CD4-positive, alpha-beta T cell treated with Interferon alpha-2 for 1 hour (primary cell): Measurements from ENCODE around the gene TTLL9.

ENCODE experiments used
- DNase-seq, 2 donors: peaks; one replicate each; pipeline ENCODE4 v3.0.0-alpha.2; 2020 to 2022

The TTLL9 gene

DNA sequence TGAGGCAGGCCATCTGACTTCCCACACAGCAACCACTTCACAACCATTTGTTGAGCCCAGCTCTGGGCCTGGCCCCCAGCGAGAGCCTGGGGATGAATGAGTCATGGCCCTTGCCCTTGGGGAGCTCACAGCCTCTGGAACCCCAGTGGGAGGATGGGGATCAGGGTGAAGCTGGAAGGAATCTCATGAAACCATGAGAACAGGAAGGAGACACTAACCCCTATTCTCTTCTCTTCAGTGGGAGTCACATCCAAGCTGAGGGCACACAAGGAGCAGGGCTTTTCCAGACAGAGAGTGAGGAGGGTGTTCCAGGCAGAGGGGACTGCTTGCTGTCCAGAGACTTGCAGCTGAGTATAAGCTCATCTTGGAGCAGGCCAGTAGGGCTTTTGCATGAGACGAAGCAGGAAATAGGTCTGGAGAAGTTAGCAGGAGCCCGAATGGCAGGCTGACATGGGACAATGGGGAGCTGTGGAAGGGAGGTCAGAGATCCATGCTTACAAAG, 32.5 kb upstream of the TTLL9 start:
- no peak for DNase-seq

DNA sequence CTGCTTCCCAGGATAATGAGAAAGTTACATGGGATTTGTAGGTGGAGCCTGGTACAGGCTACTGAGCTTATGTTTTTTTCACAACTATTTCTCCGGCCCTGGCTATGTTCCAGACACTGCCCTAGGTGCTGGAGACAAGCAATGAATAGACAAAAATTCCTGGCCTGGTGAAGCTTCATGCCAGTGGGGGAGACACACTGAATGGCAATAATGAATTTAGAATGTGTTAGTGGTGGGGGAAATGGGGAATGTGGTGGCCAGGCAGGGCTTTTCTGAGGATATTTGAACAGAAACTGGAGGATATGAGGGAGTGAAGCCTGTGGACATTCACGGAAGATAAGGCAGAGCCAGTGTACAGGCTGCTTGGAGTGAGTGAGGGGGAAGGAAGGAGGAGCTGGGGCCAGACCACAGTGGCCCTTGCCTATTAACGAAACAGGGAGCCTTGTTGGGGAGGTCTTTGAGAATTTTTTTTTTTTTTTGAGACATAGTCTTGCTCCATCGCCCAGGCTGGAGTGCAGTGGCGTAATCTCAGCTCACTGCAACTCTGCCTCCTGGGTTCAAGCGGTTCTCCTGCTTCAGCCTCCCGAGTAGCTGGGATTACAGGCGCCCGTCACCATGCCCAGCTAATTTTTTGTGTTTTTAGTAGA, 31.7 kb upstream of the TTLL9 start:
- no peak for DNase-seq

DNA sequence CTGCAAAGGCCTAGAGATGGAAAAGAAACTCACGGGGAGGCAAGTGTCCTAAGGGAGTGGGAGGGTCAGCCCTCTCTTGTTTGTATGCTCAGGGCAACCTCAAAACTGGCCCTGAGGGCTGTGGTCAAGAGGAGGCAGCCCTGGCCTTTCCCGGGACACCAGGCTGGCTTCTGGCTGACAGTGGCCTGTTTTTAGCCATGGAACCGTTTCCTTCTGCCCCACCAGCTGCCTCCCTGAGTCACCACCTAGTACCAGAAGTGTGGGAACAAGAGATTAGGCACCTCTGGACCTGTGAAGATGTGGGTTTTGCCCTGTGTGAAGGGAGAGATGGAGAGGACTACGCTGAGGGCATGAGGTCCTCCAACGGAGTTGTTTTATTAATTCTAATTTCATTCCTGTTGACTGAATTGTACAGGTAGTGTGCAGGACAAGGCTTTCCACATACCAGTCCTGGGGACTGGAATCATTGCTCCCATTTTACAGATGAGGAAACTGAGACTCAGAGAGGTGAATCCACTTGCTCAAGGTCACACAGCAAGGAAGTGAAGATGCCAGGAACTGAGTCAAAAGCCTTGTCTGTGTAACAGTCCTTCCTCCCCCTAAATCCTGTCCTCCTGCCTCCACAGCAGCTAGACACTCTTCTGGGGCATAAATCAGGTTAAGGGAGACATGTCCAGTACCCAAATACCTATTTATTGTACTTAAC, 30.5 kb upstream of the TTLL9 start:
- no peak for DNase-seq

DNA sequence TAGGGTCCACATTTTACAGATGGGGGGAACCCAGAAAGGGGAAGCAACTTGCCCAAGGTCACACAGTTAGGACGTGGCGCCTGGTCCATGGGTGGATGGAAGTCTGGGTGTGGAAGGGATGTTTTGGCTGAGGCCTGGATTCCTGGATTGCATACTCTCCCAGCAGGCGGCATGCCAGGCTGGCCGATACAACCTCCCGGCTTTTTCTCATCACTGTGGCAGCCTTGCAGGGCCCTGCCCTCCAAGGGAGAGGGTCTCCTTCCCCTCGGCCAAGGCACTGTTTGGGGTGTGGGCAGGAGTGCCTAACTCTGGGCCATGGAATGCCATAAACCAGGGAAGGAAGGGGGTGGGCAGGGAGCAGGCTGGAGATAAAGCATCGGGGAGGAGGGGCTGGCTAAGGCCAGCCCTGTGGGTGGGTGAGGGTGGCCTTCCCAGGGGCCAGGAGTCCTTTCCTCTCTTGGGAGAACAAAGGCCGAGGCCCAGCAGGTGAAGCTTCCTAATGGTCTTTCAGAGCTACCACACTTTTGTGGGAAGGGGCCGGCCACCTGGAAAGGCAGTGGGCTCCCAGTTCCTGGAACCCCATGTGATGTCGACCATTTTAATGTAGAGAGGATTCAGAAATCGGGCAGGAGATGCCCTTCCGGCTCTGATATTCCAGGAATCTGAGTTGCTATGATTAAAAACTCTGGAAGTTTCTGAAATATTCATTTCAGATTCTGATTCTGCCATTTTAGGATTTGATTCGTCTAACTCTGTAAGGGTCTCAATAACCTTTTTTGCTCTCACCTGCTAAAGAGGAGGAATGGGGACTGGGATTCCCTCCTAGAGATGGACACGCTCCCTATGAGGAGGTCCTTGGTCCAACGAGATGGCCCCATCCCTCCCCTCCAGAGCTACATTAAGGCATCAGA, 29.3 kb upstream of the TTLL9 start:
- DNase-seq = no peak

DNA sequence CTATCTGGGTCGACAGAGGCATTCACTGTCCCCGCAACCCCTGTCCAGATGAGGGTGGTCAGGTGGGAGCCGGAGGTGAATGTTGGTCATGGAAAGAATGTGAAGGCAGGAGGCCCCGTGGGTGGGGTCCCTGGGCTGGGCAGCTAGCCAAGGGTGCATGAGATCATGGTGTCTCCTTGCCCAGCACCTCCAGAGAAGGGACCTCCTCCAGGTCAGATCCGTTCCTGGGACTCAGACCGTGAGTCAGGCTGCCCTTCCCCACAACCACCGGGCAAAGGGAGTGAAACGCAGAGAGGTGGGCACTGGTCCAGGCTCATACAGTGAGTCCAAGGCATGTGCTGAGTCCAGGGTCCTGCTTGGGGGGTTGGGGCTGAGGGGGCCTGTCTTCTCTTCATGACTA, 28.5 kb upstream of the TTLL9 start:
- no peak for DNase-seq

DNA sequence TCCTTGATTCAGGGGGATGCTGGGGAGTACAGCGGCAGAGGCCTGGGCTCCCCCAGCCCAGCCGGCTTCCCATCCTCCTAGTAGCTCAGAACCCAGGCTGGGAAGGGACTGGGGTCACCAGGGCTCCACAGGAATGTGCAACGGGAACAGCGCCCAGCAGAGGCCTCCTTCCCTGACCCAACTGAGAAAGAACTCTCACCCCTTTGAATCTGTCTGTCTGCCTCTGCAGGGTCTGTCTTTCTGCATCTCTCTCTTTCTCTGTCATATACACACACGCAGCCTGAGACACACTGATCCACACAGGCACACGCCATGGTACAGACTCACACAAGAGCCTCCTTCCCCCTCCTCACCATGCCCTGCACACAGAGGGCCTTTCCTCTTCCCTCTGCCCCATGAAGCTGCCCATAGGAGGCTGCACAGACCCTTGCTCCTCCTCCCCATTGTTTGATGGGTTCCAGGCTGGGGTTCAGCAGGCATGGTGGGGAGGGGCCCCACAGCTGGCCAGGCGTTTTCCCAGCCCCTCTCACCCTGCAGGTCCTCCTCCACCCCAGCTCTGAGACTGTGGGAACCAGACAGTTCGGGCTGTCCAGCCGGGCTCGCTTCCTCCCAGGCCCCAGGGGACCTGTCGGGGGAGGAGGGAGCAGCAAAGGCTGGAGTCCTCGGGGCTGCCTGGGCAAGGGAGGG, 27.8 kb upstream of the TTLL9 start:
- no peak for DNase-seq

DNA sequence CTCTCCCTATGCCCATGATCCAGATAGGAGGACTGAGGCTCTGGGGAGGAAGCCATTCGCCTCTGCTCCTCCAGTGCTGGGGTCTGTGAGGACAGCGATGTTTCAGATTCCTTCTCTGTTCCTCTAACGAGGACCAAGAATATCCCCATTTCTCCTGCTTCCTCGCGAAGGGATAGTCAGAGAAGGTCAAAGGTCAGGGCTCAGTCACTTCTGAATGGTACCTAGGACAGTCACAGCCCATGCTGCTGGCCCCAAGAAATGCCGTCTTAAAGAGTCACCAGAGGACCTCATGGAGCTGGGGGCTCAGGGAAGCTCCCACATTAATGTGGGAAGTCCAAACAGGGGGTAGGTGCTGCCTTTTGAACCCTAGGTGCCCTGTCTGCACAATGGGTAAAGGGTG, 27.1 kb upstream of the TTLL9 start:
- no peak for DNase-seq

DNA sequence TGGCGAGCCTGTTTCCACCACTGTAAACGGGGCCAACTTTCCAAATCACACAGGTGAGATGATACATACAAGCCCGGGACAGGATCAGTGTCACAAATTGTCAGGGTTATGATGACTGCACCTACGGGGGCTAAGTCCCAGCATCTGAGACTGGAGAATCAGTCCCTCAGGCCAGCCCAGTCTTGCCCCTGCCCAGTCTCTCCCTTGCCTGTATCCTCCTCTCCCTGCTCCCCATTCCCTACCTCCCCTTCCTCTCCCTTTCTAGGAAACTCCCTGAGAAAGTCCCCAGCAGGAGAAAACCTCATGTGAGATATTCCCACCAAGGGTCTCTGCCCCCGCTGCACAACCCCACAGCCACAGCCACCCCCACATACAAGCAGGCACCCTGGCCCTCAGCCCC, 26.6 kb upstream of the TTLL9 start:
- no peak for DNase-seq

DNA sequence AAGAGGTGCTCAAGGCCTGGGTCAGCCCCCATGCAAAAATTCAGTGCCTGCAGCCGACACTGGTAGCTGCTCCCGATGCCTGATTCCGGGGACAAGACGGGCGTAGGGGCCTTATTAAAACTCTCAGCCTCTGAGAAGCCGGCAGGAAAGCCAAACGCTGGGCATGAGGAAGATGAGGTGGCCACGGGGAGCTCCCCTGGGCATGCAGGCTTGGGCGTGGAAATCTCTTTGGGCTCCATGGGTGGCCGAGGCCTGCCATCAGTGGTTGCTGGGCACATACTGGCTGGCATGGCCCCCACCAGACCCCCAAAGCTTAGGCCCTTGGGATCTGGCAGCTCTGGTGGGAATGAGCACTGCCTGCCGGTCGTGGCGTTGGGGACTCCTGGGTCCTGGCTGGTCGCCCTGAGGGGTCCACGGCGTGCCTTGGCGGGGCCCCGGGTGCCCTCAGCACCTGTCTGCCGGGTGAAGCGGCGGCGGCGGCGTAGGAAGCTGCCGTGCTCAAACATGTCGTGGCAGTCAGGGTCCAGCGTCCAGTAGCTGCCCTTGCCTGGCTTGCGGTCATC, 25.6 kb upstream of the TTLL9 start:
- DNase-seq = no peak

DNA sequence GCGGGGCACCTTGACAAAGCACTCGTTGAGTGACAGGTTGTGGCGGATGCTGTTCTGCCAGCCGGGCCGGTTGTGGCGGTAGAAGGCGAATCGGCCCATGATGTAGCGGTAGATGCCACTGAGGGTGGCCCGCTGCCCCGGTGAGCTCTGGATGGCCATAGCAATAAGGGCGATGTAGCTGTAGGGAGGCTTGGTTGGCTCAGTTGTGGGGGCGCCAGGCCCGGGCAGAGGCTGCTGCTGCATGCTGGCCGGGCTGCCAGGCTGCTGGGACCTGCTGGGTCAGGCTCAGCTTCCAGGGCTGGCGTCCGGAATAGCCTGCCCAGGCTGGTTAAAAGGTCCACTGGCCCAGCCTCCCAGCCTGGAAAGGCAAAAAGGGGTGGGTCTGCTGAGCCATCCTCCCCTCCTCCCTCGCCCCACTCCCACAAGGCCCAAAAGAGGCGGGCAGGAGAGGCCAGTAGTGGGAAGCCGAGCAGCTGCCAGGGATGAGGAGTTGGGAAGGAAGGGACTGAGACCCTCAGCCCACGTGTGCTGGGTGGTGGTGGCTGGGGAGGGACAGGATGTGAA, 25.1 kb upstream of the TTLL9 start, which contains the start of gene FOXS1:
Gene FOXS1 (minus strand): TSS at position 305 of the 564 bp plus-strand sequence. CDS start 62 bp downstream, at position 243.
- DNase-seq = no peak

DNA sequence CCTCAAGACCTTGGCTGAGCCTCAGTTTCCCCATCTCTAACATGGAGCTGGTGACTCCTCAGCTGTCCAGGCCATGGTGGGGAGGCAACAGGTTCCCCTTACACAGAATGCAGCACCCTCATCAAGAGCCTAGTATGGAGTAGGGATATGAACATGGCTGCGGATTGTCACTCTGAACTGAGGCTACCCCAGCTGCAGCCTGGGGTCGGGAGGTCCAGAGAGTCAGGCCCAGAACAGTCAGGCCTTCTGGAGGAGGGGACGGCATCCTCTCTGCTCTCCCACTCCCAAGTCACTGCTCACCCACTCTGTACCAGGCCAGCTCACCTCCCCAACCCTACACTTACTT, 23.7 kb upstream of the TTLL9 start:
- DNase-seq = no peak

DNA sequence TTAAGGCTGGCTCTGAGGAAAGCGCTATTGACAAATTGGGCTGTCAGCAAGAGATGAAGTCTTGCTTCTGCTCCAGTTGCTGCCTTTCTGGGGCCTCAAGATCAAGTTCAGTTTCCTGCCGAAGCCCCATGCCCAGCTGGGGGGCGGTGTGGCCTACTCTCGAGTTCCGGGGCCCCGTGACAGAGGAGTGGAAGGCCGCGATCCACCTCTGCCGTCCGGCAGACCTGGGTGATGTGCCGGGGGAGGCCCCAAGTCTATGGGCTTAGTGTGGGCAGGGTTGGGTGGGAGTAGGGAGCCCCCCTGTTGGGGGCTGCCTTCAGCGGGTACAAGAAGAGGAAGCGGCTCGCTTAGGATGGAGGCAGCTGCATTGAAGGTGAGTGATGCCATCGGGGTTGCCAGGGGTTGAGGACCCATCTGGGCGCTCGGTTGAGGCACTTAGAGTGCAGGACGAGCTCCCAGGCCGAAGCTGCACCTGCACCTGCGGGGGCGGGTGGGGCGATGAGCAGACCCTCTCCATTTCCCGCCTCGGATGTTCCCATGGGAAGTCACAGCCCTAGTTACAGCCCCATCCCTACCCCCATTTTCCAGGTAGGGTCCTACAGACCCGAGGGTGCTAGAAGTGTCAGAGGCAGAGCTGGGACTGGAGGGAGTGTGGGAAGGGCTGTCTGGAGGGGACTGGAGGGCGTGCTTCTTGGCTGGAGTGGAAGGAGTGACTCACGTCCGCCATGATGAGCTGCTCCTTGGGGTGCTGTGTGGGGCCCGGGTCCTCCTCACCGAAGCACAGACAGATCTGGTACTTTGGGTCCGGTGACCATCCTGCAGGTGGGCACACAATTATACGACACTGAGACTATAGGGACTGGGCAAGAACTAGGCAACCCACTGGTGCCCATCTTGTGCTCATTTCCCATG, 22.1 kb upstream of the TTLL9 start:
- DNase-seq = no peak

DNA sequence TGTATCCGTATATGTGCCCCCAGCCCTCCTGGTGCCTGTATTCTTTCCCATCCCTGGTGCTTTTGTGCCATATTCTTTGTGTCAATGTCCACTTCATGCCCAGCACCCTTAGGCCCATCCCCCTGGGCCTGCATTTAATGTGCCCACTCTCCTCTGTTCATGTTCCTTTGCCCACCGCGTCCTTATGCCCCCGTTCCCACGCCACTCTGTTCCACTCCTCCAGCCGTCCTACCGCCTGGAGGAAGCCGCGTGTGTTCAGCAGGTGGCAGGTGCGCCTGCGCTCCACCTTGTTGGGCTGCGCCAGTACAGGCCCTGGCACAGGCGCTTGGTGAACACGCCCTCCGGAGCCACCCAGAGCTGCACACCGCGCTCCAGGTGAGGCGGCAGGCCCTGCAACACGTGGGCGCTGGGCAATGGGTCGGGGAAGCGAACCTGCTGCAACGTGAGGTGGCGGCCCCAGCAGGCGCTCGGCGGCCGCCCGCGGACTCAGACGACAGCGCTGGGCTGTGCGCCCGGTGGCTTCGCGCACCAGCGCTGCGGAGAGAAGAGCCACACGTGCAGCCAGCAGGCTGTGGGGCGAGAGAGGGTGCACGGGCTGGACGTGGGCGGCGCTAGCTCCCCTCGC, 21.0 kb upstream of the TTLL9 start:
- DNase-seq = no peak

DNA sequence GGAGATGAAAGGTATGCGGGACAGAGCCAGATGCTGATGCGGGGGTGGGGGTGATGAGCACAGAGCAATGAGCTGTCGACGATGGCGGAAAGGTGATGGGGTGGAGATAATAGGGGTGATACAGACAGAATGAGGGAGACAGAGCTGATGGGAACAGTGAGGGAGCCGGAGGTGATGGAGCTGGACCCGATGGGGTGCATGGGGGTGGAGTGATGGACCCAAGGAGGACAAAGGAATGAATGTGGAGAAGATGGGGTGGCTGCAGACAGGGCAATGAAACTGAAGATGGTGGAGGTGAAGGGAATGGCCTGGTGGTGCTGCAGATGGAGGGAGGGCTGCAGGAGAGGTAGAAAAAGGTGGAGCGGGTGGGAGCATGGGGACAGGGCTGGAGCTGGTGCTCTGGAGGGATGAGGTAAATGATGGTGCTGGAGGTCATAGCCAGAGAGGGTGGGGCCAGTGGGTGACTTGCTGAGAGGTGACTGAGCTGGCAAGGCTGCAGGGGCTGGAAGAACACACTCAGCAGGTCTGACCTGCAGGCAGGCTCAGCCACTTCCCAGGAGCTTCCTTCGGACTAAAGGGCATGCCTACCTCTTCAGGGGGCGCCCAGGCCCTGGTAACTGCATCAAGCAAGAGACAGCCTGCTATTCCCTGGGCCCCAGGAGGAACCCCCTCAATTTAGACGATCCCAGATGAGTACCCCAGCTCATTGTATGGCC, 19.0 kb upstream of the TTLL9 start:
- no peak for DNase-seq

DNA sequence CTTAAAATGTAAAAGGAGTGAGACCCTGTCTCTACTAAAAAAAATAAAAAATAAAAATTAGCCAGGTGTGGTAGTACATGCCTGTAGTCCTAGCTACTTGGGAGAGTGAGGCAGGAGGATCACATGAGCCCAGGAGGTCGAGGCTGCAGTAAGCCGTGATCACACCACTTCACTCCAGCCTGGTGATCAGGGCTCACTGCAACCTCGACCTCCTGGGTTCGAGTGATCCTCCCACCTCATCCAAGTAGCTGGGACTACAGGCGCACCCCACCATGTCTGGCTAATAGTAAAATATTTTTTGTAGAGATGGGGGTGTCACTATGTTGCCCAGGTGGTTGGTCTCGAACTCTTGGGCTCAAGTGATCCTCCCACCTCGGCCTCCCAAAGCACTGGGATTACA, 17.0 kb upstream of the TTLL9 start:
- no peak for DNase-seq

DNA sequence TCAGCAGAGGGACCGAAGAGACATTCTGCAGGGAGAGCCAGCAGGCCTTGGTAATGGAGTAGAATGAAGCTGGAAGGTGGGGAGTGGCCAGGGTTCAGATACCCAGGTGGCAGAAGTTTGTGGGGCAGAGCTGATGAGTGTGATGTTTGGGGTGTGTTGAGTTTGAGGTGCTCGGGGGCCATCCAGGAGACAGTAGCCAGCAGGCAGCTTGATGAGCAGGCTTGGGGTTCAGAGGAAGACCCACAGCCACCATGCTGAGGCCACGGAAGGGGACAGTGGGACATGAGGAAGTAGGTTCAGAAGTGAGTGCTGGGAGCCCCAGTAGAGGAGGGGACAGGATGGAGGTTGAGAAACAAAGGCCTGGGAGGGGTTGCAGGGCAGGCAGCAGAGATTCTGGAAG, 13.9 kb upstream of the TTLL9 start:
- no peak for DNase-seq

DNA sequence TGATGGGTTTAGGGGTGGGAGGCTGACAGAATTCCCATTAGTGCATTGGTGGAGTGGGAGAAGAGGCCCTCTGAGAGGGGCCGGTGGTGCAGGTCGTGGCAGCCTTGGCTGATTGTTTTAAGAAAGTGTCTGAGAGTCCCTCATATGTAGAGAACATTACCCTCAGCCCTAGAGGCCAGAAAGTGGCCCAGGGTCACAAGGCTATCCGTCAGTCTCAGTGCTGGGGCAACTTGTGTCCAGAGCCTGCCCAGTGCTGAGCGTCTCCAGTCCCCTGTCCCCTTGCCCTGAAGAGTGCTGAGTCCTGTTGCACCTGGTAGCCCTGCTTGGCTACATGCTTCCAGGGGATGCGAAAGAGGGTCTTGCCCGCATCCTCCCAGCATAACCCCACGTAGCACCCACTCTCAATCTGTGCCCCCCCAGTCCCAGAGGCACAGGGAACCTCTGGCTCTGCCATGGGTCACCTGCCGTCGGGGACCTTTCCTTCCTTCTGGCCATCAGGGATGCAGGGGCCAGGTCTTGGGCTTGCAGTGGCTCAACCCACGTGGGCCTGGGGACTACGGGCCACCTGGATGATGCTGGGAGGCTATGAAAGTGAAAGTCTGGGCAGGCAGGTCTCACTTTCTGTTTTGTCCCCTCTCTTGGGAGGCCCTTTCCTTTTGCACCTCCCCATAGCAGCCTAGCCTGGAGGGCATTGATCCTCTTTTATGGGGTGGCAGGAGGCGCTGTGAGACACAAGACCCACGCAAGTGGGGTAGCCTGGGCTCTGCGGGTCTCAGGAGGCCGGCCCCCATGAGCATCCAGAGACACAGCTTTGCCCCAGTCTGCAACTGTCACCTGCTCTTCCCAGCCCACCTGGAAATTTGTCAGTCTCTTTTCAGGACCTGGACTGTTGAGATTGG, 12.3 kb upstream of the TTLL9 start:
- DNase-seq = no peak

DNA sequence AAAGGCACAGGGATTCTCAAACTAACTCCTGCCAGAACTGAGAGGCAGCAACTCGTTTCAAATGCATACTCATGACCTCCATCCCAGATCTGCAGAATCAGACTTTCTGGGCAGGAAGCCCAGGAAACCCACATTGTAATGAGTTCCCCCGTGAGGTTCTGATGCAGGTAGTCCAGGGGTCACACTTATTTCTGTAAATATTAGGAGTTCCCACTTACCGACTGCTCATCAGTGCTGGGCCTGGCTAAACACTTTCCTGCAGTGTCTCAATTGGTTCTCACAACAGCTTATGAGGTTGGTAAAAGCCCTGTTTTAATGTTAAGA, 11.7 kb upstream of the TTLL9 start:
- no peak for DNase-seq
